Choroid plexus epithelial cell (primary cell): ENCODE results near the gene NGFR.

Source experiments
- DNase-seq: peaks from one replicate; pipeline ENCODE4 v3.0.0-alpha.2; 2010; ENCODE audit warnings: low read depth
- H3K4me3 ChIP-seq: 2 replicates; pipeline ENCODE4 v1.5.1; 2011; ENCODE audit warnings: low read depth, mild to moderate bottlenecking, control low read depth, low read length, moderate library complexity
- TF ChIP-seq, protein P1 (sequence below): conservative IDR thresholded peaks from 2 replicates; pipeline ENCODE4 v1.5.1; 2011; ENCODE audit warnings: low read depth, mild to moderate bottlenecking, control low read depth, inconsistent platforms, low read length, moderate library complexity

Gene NGFR

DNA sequence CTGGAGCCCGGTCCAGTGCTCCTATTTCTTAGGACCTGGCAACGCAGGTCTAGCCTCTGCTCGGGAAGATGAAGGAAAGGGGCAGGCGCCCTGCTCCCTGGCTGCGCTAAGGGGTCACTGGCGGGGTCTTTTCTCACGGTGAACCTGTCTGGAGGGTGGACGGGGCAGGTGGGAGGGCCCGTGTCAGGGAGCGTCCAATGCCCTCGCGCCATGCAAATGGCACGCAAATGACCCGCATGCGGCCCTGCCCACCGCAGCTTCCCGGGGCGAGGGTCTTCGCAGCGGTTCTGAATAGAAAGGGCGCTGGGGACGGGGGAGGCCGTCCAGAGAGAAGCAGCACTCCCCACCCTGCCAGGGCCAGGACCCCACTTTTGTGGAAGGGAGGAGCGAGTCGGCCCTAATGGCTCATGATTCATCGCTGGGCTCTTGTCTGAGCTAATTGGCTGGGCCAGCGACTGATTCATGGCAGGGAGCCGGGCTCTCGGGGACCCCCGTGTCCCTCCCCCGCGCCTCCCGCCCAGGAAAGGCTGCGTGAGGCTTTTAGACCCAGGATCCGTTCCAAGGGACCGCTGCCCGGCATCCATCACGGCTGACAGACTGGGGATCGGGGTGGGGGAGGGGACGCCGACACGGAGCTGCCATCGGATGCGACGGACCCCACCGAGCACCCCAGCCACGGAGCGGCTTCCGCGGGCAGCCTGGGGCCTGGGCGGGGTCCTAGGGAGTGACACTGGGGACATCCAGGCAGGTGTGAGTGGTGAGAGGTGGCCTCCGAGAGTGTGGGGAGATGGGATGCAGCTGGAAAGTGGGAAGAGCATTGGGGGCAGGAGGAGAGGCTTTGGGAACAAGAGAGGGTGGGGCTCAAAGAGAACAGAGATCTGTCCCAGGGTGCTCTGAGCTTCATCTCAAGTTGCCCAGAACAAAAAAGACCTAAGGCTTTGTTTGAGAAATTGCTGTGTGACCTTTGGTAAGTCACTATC is 25.0 kb upstream of the NGFR start:
- TF ChIP-seq, protein P1, sequence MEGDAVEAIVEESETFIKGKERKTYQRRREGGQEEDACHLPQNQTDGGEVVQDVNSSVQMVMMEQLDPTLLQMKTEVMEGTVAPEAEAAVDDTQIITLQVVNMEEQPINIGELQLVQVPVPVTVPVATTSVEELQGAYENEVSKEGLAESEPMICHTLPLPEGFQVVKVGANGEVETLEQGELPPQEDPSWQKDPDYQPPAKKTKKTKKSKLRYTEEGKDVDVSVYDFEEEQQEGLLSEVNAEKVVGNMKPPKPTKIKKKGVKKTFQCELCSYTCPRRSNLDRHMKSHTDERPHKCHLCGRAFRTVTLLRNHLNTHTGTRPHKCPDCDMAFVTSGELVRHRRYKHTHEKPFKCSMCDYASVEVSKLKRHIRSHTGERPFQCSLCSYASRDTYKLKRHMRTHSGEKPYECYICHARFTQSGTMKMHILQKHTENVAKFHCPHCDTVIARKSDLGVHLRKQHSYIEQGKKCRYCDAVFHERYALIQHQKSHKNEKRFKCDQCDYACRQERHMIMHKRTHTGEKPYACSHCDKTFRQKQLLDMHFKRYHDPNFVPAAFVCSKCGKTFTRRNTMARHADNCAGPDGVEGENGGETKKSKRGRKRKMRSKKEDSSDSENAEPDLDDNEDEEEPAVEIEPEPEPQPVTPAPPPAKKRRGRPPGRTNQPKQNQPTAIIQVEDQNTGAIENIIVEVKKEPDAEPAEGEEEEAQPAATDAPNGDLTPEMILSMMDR = no peak
- no peak for DNase-seq
- no peak overlapping the region for H3K4me3 ChIP-seq

DNA sequence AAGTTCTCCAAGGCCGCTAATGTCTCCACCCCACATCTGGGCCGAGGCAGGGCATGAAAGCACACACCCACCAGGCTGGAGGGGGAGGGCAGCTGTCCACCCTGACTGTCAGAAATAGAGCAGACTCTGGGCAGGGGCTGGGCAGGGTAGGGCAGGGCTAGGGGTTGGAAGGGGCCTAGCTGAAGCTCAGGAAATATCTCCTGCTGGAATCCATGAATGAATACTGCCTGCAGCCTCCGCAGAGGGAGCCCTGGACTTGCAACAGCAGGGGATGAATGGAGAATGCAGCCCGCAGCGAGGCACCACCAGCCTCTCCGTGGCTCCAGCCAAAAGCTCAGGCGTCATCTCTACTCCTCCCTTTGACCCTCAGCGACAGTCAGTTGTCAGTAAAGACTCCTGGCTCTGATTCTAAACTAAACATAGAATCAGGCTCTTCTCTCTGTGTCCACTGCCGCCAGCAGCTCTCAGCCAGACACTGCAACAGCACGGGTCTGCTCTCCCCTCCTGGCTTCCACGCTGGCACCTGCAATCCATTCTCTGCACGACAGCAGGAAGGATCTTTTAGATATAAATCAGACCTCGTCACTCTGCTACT is 23.9 kb upstream of the NGFR start:
- no peak overlapping the region for H3K4me3 ChIP-seq
- TF ChIP-seq, protein P1 = no peak
- peak; percentile 59 for DNase-seq

DNA sequence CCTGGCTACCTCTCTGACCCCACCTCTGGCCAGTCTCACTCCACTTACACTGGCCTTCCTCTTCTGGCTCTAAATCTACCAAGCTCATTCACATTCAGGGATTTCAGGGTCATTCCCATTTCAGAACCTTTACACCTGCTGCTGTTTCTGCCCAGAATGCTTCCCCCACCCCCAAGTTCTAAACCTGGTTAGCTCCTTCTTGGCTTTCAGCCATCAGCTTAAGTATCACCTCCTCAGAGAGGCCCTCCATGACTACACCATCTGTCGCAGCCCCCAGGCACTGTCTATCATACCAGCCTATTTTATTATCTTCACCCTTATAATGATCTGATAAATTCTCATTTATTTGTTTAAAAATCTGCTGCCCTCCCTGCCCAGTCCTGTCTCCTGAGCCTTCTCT is 23.3 kb upstream of the NGFR start:
- TF ChIP-seq, protein P1 = no peak

DNA sequence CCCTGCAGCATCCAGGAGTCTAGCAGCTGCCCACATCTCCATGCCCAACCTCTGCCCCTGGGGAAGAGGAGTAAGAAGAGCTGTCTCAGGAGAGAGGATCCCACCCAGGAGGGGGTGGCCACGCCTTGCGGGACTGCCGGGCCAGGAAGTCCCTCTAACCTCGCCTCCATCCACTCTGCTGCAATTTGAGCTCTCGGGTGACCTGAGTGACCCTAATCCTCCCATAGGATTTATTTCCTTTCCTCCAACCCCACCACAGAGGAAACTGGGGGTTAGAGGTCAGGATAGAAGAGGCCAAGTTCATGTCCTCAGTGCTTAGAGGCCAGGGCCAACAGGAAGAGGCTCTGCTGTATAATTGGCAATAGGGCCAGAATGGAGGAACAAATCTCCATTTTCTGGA is 22.6 kb upstream of the NGFR start:
- DNase-seq = no peak
- TF ChIP-seq, protein P1 = no peak
- no peak overlapping the region for H3K4me3 ChIP-seq

More for the DNA sequence above, 23.3 kb upstream of the NGFR start:
- DNase-seq = no peak
- H3K4me3 ChIP-seq = no peak overlapping the region

DNA sequence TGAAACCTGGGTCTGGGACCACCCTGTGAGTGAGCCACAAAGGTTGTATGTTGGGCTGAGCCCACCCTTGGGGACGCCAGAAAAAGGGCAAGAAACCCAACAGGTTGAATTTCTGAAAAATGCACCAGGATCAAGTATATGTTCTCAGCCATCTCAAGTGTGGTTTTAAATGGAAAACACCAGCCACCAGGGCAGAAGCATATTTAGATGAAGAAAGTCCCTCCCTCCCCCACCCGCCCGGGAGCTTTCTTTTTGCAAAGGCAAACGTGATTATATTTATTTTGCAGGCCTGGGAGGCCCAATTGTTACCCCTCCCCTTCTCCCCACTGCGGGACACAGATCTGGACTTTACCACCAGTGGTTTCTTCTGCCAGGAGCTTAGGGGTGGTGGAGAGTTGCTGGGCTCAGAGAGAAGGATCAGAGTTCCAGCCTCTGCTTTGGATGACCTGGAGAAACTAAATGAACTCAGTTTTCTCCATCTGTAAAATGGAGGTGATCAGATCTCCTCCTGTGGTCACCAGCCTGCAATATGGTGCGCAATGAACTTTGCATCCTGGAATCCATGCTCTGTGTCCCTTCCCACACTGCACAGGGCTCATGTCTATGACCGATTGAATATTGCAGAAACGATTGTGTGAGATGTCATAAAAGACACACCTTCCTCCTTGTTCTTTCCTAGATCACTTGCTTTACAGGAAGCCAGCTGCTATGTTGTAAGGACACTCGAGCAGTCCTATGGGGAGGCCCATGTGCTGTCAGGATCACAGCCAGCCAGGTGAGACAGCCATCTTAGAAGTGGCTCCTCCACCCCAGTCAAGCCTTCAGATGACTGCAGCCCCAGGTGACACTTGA is 21.0 kb upstream of the NGFR start:
- no peak for DNase-seq
- no peak overlapping the region for H3K4me3 ChIP-seq
- TF ChIP-seq, protein P1 = no peak

DNA sequence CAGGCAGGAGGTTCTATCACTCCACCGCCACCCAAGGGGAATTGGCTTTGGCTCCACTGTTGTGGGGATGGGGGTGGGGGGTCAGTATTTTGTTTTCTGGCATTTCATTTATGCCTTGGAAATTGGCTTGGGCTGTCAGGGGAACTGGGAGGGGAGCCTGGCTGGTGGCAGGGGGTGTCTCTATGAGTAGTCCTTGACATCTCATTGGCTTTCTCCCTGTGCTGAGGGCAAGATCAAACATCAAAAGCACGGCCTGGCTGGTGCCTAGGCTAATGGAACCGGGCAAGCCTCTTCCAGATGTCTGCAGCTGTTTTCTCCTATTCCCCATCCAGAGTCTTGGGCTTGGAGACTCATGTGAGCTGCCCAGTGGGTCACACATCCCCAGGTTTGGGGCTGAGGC is 17.4 kb upstream of the NGFR start:
- DNase-seq = no peak
- TF ChIP-seq, protein P1 = no peak

More for the DNA sequence above, 17.4 kb upstream of the NGFR start:
- H3K4me3 ChIP-seq = no peak overlapping the region
